Measurements from ENCODE around the gene GON4L. TPM values are rescaled to one million over a fixed set of nuclear protein-coding genes. Genes with fewer than 3 reads are reported as not detected.
"Not testable (repeated sequence)": the region's sequence is repeated elsewhere in the genome, so short reads cannot be mapped to it uniquely, and the experiment has no call there.

GON4L gene
- polyA plus RNA-seq (ENCODE audit: insufficient read length in 4 of 4), result 10 to 100 TPM; 39.1 to 48.6 (median 44.8) TPM

DNA sequence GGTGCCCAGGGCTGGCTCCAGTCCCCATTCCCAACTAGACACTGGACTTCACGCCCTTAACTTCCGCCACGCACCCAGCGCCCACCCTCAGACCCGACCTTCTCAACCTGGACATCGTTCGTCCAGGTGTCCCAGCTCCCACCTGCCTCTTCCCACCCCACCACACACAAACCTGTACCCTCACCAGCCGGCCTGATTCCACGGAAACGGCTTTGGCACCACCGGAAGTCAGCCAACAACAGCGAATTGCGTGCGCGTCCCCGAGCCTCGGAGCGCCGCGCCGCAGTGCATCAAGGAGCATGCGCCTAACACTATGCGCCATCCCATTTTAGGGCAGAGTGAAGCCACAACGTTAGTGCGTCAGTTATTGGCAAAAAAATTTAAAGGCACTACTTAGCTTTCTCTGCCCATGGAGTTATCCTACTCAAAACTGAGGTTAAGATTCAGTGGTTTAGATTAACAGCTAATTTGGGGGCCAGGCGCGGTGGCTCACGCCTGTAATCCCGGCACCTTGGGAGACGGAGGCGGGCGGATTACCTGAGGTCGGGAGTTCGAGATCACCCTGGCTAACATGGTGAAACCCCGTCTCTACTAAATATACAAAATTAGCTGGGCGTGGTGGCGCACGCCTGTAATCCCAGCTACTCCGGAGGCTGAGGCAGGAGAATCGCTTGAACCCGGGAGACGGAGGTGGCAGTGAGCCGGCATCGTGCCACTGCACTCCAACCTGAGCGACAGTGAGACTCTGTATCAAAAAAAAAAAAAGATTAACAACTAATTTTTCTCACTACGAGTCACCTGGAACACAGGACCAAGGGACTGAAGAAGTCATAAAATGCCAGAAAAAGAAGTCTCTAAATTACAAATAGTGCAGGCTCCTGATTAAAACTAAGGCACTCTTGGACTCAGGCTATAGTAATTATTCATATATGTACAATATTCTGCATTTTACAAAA is at the start of gene GON4L:
Gene GON4L, minus strand, starts transcription at position 240 of the 956 bp plus-strand sequence. CDS start 3,434 bp downstream, outside the sequence.
- DNase-seq (ENCODE audit: low read depth in 4 of 4, low spot score in 3 of 4), result peak; percentile 82 to 87 (median 85)

DNA sequence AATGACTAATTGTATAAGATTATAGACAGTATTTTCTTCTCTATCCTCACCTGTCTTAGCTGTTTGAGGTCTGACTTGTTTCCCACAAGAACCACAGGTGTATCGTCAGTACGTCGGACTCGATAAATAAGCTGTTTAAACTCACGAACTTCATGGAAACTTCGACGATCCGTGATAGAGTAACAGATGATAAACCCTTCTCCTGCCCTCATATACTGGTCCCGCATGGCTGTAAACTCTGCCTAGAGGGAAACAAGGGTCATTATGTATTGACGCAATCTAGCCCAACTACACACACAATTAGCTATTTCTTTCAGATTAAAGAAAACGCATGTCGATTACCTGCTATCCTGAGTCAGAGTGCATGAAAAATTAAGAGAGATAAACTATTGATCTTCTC is 47.2 kb upstream of the GON4L start:
- DNase-seq (ENCODE audit: low read depth in 4 of 4, low spot score in 3 of 4), result no peak

DNA sequence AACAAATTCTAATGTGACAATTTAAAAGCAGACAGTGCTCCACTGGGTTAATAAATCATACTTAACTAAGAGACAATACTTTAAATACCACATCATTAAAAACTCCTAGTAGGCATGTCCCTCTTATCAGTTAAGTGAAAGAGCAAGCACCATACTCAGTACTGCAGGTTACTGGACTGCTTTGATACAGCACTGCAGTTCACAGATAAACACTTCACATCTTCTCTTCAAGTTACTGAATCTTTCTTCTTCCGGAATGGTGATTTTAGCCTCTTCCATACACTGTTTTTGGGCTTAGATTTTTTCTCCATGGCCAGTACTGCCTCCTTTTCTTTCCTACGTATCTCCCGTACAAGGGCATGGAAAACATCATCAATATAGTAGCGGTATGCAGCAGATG is 43.1 kb upstream of the GON4L start:
- no peak for DNase-seq (ENCODE audit: low read depth in 4 of 4, low spot score in 3 of 4)

DNA sequence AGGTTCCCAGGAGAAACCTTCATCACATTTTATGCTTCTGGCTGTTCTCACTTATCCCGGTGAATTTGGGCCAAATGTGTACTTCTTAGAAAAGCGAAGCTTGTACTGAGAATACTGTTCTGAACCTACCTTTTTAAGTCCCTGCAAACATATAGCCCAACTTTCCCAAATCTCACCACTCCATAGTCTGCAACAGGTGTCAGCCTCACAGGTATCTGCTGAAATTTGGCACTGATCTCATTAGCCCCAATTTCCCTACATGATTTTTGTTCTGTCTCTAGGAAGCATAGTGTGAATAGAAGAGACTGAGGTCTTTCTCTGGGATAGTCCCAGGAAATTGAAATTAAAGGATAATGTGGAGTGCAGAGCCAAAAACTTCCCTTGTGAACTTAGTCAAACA is 42.7 kb upstream of the GON4L start:
- no peak for DNase-seq (ENCODE audit: low read depth in 4 of 4, low spot score in 3 of 4)

- DNase-seq (ENCODE audit: low read depth in 4 of 4, low spot score in 3 of 4), result no peak
Measured at GRCh38 chr1:155898888-155899287, 41.9 kb upstream of the GON4L start.

DNA sequence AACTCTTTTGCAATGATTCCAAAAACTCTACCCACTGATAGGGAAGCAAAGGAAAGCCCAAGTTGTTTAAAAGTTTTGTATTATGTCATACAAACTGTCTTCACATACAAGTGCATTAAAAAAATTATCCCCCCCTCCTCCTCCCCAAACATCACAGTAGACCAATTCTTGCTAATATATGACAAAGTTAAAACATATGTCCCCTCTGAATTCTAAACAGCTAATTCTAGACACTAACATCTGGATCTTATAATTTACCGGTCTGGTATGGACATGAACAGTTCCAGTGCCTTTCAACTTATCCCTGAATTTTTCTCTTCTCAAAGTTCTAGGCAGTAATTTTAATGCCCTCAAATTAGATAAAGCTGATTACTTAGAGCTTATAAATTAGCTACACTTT is 40.7 kb upstream of the GON4L start:
- no peak for DNase-seq (ENCODE audit: low read depth in 4 of 4, low spot score in 3 of 4)

GRCh38 chr1:155896476-155896875 is 39.5 kb upstream of the GON4L start:
- DNase-seq (ENCODE audit: low read depth in 4 of 4, low spot score in 3 of 4), result not testable (repeated sequence)

DNA sequence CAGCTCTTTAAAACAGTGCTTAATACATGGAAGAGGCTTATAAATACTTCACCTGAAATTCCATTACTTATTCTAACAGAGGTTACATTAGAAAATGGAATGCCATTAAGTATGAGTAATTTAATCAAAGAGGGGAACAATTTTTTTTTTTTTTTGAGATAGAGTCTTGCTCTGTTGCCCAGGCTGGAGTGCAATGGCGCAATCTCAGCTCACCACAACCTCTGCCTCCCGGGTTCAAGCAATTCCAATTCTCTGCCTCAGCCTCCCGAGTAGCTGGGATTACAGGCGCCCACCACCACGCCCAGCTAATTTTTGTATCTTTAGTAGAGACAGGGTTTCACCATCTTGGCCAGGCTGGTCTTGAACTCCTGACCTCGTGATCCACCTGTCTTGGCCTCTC is 38.6 kb upstream of the GON4L start:
- not testable (repeated sequence) for DNase-seq (ENCODE audit: low read depth in 4 of 4, low spot score in 3 of 4)

GRCh38 chr1:155893389-155894142 is 36.6 kb upstream of the GON4L start:
- DNase-seq (ENCODE audit: low read depth in 4 of 4, low spot score in 3 of 4), result peak in 1 of 4 donors; percentile 23

DNA sequence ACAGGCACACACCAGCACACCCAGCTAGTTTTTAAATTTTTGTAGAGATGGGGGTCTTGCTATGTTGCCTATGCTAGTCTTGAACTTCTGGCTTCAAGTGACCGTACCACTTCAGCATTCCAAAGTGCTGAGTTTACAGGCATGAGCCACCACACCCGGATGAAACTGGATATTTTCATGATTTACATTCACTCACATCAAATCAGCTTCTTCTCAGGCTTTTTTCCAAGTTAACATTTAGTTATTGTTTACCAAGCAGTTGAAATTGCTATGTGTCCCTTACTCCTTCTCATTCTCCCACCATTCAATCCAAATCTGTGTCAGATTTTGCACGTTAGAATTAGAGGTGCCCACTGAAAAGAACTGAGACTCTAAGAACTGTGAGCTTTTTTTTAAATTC is 35.8 kb upstream of the GON4L start:
- DNase-seq (ENCODE audit: low read depth in 4 of 4, low spot score in 3 of 4), result no peak

DNA sequence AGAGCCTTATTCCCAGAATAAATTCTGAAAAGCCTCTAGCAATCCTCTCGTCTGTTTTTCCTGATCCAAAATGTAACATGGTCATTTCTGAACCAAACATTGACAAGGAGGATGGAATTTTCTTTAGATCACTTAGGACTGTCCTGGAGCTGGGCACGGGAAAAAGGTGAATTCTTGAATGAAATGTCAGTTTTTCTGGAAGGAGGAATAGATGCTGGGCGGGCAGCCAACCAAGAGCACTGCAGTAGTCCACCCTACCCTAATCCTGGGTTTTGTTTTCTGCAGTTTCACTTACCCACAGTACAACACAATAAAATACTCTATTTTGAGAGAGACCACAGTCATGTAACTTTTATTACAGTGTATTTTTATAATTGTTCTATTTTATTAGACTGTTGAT is 33.2 kb upstream of the GON4L start:
- DNase-seq (ENCODE audit: low read depth in 4 of 4, low spot score in 3 of 4), result no peak

DNA sequence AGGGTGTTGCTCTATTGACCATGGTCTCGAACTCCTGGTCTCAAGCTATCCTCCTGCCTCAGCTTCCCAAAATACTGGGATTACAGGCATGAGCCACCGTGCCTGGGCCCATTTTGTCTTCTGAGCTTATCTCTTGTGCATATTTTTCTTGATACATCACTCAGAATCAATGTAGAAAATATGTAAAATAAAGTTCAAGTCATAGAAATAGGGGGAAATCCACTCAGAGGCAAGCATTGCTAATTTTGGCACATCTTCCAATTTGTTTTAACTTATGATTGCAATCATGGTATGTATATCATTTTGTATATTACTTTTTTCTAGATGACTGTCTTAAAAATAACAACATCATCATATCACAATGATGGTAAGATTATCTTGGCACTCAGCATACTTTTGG is 32.6 kb upstream of the GON4L start:
- no peak for DNase-seq (ENCODE audit: low read depth in 4 of 4, low spot score in 3 of 4)

- no peak for DNase-seq (ENCODE audit: low read depth in 4 of 4, low spot score in 3 of 4)
Measured at GRCh38 chr1:155888481-155888880, 31.5 kb upstream of the GON4L start.

DNA sequence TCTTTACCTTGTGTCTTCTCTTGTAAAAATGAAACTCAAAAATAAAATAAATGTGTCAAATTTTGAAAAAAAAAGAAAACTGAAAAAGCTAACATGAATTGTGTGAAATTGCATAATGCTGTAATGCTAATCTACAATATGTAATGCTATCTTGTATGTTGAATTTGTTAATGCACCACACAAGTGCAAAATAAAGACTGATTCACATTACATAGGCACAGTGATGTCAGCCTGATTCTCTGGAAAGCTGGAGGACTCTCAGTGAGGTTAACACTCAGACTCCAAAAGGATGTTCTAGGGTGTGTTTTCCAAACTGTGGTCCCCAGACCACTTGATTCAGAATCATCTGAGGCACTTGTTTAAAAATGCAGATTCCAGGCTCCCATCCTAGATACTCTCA is 28.0 kb upstream of the GON4L start:
- DNase-seq (ENCODE audit: low read depth in 4 of 4, low spot score in 3 of 4), result no peak

- DNase-seq (ENCODE audit: low read depth in 4 of 4, low spot score in 3 of 4), result no peak
Measured at GRCh38 chr1:155884031-155884960, 27.3 kb upstream of the GON4L start.

GRCh38 chr1:155882766-155883165 is 25.8 kb upstream of the GON4L start:
- no peak for DNase-seq (ENCODE audit: low read depth in 4 of 4, low spot score in 3 of 4)

- DNase-seq (ENCODE audit: low read depth in 4 of 4, low spot score in 3 of 4), result no peak
Measured at GRCh38 chr1:155882235-155882634, 25.2 kb upstream of the GON4L start.

DNA sequence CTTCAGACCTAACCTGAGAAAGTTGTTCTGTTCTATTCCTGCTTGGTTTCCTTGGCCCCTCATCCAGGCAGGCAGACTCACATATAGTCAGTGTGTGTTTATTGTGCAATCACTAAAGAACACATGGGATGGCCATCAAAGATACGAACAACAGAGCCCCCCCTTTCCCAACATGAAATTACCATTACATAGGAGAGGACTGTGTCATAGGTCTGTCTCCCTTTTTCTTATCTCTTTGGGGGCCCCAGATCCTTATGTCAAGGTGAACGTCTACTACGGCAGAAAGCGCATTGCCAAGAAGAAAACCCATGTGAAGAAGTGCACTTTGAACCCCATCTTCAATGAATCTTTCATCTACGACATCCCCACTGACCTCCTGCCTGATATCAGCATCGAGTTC is 23.9 kb upstream of the GON4L start:
- no peak for DNase-seq (ENCODE audit: low read depth in 4 of 4, low spot score in 3 of 4)

DNA sequence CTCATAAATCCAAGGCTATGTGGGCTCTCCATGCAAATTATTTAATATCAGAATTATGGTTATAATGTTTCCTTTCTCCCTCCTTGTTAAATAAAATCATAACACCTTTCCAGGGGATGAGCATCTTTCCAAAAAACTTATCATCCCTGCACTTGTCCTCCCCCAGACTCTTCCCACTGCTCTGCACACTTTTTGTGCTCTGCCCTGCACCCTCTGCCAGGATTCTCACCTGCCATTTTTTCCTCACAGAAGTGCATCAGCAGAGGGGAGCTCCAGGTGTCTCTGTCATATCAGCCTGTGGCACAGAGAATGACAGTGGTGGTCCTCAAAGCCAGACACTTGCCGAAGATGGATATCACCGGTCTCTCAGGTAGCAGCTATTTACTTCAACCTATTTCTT is 23.2 kb upstream of the GON4L start:
- DNase-seq (ENCODE audit: low read depth in 4 of 4, low spot score in 3 of 4), result no peak

GRCh38 chr1:155877945-155878344 is 20.9 kb upstream of the GON4L start:
- DNase-seq (ENCODE audit: low read depth in 4 of 4, low spot score in 3 of 4), result no peak

DNA sequence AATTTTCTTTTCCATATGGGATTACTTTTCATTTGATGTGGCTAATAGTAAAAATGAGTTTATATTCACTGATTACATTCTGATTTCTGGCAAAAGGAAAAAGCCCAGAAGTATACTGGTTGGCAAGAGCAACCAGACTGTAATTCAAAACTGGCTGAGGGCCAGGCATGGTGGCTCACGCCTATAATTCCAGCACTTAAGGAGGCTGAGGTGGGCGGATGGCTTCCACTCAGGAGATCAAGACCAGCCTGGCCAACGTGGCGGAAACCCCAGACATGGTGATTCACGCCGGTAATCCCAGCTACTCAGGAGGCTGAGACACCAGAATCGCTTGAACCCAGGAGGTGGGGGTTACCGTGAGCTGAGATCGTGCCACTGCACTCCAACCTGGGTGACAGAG is 16.8 kb upstream of the GON4L start:
- no peak for DNase-seq (ENCODE audit: low read depth in 4 of 4, low spot score in 3 of 4)
